ENCODE measurements around the gene RARG.
"Not testable (repeated sequence)": the region's sequence is repeated elsewhere in the genome, so short reads cannot be mapped to it uniquely, and the experiment has no call there.

RARG gene

DNA sequence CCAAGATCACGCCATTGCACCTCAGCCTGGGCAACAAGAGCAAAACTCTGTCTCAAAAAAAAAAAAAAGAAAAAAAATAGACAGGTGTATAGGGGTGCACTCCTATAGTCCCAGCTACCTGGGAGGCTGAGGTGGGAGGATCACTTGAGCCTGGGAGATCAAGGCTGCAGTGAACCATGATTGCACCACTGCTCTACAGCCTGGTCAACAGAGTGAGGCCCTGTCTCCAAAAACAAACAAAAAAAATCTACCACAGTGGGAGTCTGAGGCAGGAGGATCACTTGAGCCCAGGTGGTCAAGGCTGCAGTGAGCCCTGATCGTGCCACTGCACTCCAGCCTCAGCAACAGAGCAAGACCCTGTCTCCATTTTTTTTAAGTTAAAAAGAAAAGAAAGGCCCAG lies 69.0 kb downstream of the RARG start:
- not testable (repeated sequence) for DNase-seq

DNA sequence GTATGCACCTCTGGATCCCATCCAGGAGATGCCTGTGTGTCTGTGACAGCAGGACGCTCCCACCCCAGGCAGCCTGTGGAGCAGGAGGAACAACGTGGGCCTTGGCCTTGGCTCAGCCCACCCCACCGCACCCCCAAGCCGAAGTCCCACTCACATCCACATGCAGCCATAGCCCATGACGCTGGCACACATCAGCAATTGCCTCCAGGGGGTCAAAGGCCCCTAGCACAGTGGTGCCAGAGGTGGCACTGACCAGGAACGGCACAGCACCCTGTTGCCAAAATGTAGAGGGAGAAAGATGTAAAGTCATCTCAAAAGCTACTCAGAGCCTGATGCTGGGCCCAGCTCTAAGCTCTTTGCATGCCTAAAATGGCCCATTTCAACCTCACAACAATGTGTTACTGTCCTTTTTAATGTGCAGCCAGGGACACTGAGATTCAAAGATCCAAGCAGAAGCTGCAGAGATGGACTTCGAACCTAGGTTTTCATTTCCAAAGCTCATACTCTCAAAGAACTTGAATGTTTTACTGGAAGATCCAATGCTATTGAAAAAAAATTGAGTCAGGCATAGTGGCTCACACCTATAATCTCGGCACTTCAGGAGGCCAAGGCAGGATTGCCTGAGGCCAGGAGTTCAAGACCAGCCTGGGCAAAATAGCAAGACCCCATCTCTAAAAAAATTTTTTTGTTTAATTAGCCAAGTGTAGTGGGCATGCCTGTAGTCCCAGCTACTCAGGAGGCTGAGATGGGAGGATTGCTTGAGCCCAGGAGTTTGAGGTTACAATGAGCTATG lies 70.7 kb downstream of the RARG start:
- no peak for DNase-seq

DNA sequence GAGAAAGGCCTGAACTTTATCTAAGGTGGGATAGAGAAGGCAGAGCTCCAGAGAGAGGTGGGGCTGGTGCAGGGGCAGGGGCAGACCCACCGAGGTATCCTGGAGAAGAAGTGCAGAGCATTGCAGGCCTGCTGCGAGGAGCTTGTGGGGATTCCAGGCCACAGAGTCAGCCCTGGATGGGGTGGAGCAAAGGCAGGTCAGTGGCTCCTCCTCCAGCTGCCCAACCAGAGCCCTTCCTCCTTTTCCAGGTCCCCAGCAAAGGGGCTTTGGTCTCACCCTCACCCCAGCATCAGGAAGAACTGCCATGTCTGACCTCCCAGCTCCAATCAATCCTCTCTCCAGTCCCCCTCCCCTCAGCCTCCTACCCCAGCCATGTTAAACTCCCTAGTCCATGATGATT lies 71.3 kb downstream of the RARG start:
- DNase-seq = no peak

Measured in CD4-positive, alpha-beta T cell treated with Interleukin-4 for 1 hour (primary cell).